GM15510 (cell line): ENCODE measurements around the gene RFTN1.

Experiments used
- POLR2A ChIP-seq: IDR thresholded peaks from 3 replicates; pipeline ENCODE4 v1.6.1; 2011; ENCODE audit warnings: borderline replicate concordance; ENCODE audit not compliant: insufficient read length; ENCODE audit errors: extremely low read depth

The RFTN1 gene

DNA sequence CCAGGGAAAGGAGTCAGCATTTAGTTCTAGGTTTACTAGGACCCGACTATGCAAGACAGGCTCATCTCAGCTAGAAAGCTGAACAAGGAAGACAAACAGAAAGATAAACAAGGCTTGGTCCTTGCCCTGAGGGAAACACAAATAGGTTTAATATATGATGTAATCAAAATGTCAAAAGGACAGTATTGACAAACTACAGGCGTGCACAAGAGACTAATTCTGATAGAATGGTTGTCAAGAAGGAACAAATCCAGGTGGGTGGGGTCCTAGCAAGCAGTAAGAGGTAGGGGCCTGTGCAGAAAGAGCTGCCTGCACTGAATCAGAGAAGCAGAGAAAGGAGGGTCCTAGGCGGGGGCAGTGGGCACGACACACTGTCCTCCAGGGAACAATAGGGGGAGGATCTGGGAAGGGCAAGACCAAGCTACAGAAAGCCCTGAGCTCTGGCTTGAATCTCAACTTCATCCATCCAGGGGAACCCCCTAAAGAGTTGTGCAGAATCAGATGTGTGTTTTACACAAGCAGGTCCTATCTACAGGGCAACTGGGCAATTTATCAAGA lies 23.4 kb downstream of the RFTN1 start:
- no peak for TF ChIP-seq POLR2A

DNA sequence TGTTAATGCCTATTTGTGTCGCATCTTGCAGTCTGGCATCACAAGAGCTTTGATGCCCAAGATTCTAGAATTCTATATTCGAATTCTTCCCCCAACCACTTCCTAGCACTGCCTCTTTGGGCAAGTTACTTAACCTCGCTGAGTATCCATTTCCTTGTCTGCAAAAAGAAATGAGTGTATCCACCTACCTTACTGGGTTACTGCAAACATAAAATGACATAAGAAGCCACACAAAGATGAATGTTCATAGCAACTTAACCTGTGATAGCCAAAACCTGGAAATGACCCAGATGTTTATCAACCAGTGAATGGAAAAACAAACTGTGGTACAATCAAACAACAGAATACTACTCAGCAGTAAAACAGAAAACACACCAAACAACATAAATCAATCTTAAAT lies 24.9 kb downstream of the RFTN1 start:
- no peak for TF ChIP-seq POLR2A

DNA sequence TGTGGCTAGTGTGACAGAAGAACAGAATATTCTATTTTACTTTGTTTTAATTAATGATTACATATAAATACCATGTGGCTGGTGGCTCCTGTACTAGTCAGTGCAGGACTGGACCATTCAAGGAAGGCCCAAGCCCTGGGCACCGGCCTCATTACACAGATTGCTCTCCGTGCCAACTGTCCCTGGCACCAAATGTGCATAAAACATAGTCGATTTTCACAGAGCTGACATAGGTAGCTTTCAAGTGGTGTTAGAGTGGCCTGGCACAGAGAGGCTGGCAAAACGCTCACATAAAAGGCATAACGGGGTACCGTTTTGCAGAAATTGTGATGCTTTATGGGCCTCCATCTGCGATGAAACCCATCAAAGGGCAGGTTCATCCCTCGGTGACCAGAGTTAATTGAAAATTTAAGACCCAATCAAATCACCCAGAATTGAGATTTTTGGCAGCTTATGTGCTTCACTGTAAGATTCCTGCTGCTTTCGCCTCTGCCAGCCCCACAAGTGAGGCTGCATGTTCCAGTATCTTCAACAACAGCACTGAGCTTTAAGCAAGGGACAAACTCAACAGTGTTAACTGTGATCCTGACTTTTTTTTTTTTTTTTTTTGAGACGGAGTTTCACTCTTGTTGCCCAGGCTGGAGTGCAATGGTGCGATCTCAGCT lies 25.9 kb downstream of the RFTN1 start:
- TF ChIP-seq POLR2A = no peak

DNA sequence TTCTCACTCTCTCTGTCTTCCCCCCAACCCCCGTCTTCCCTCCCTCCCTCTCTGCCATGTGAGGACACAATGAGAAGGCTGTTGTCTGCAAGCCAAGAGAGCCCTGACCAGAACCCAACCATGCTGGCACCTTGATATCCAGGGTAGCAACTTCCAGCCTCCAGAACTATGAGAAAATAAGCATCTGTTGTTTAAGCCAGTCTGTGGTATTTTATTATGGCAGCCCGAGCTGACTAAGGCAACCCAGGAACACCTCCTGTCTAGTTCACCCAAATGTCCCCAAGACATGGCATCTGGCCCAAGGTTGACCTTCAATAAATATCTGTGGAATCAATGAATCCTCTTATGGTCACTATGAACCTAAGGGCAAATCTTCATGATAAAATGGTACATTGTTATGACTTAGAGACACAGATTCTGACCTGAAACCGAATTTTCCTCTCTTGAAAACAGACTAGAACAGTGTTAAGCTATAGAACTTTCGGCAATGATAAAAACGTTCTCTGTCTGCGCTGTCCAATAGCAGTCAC lies 26.5 kb downstream of the RFTN1 start:
- no peak for TF ChIP-seq POLR2A

DNA sequence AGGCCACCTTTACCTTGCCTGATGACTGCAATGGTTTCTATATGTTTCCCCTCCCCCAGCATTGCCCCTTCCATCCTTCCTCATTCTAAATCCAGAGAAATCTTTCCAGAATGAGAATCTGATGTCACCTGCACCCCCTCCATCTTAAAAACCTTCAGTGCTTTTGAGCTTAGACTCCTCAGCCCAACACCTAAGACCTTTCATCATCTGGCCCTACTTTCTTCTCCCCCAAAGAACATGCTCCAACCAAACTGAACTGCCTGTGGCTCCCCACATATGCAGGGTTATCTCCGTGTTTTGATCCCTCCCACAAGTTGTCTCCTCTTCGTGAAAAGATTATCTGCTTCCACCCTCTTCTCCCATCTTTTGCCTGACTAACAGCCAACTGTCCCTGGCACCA lies 27.3 kb downstream of the RFTN1 start:
- no peak for TF ChIP-seq POLR2A

DNA sequence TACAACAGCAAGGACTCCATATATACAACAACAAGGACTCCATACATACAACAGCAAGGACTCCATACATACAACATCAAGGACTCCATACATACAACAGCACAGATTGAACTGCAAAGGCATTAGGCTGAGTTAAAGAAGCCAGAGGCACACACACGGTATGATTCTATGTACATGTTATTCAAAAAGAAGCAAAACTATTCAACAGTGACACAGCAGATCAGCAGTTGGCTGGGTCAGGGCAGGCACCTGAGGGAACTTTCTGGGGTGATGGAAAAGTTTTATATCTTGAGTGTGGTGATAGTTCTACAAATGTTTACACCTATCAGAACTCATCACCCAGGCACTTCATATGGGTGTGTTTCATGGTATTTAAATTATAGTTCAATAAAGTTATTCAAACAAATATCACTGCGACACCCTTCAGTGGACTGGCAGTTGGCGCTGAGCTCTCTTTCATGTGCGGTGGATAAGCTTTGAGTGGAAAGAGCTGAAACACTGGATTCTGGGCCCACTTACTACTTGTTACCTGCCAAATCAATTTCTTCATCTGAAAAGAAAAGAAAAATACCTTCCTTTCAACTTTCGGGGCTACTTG lies 28.0 kb downstream of the RFTN1 start:
- TF ChIP-seq POLR2A = no peak

DNA sequence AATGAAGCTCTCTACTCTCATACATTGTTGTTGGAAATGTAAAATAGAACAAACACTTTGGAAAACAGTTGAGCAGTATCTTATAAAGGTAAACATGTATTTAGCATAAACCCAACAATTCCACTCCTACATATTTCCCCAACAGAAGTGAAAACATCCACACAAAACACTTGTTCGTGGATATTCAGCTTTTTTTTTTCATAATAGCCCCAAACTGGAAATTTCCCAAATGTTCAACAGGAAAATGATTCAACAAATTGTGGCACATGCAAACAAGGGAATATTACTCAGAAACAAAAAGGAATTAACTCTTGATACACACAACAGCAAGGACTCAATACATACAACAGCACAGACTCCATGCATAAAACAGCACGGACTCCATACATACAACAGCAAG lies 28.5 kb downstream of the RFTN1 start:
- TF ChIP-seq POLR2A = no peak

DNA sequence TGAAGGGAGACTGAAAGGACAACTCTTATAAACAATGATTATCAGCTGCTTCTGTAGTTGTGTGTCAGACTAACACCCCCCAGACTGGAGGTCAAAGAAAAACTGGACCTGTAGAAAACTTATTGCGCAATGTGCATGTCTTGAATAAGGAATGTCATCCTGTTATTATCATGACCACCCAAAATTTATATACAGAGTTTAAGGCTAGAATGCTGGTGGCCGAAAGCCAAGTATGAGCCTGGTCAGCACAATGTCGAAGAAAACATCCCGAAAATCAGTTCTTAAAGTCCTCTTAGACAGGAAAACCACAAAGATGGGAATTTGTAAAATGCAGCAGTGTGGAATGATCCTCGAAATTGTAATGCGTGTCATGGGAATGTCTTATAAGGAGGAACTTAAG lies 29.3 kb downstream of the RFTN1 start:
- no peak for TF ChIP-seq POLR2A

DNA sequence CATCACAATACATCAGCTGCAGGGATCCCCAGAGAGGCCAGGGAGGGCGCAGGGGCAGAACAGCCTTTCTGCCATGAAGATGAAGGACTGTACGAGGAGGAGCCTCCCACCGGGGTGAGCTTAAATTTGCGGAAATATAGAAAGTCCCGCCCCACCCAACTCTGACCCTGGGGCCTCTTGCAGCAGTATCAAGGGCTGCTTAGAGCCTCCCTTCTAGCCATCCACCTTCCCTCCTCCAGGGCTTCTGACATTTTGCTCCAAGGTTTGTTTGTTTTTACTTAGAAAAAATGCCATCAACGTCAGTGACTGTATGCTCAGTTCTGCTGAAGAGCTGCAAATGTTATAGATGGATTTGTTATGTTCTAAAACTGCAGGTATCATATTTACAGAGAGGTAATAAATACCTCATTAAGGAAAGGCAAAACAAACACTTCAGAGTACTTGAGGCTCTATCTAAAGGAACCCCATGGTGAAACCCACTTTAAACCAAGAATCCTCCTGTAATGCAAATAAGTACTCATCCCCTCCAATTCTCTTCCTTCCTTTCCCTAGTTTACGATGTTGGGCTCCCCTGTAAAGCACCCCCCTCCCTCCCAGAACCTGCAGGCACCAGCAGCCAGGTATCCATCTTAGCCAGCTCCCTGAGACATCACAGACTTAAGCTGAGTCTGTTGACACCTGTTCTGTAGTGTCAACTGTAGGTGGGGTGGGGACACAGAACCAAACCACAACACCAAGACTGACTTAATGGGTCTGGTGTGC lies 30.5 kb downstream of the RFTN1 start:
- TF ChIP-seq POLR2A = no peak

DNA sequence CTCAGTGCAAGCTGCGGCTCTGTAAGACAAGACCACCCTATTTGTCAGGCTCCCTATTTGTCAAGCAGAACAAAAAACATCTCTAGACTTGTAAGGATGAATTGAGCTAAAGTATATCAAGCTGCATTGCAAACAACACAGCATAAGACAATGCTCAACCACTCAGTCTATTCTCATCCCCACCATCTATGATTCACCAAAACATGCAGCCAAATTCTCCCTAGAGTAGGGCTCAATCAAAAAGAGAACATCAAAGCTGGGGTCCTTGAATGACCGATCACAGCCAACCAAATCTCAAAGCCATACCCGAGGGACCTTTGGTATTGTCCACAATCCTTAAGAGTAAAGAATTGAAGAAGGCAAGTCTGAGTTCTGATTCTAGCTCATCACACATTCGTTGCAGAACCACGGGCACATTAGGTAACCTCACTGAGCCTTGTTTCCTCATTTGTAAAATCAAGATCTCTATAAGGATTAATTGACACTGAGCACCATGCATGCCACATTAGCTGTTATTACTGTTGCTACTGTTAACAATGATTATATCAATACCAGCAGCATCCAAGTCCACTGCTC lies 31.2 kb downstream of the RFTN1 start:
- no peak for TF ChIP-seq POLR2A

DNA sequence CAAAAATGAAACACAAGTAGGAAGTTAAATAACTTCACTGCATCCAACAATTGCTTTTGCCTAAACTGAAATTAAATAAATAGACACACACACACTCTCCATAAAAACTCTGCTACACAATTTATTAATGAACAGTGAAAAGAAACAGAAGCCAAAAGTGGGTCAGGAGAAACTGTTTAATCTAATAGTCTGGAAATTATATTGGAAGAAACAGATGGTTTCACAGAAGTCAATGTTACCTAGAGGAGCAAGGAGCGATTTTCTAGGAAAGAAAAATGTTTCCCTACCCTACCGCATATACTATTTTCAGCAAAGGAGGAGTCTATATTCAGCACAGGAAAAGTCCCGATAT lies 32.0 kb downstream of the RFTN1 start:
- no peak for TF ChIP-seq POLR2A

DNA sequence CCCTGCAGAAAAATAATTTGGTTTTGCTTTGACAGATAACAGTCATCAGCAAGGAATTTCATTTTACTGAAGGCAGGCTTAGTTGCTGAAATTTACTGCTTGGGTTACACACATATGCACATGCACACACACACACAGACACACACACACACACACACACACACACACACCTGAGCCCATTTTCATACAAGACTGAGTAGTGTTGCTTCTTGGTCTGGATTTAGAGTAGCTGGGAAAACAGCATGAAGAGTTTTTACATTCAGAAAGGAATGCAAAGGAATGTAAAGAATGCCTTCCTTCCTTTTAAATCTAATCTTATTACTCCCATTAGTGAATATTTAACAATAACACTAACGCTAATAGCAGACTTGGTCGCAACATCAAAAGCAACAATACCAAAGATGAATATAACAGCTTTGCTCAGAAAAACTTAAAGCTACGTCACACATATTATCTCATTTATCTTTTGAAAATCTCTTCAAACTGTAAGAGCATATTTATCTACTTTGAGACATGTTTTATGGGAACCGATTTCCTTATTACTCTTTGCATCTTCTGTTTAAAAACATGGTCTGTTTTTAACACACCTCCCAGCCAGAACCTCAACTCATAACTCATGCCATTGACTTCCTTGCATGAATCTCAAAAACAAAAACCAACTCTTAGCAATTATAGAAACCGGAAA lies 32.5 kb downstream of the RFTN1 start:
- no peak for TF ChIP-seq POLR2A

DNA sequence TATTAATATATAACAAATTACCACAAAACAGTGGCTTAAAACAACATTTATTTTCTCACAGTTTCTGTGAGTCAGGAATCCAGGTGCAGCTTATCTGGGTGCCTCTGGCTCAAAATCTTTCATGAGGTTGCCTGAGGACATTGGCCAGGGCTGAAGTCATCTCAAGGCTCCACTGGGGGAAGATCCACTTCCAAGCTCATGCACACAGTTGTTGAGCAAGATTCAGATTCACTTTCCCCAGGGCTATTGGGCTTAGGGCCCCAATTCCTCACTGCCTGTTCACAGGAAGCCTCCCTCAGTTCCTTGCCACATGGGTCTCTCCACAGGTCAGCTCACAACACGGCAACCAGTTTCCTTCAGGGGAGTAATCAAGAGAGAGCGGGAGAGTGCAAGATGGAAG lies 35.0 kb downstream of the RFTN1 start:
- no peak for TF ChIP-seq POLR2A

DNA sequence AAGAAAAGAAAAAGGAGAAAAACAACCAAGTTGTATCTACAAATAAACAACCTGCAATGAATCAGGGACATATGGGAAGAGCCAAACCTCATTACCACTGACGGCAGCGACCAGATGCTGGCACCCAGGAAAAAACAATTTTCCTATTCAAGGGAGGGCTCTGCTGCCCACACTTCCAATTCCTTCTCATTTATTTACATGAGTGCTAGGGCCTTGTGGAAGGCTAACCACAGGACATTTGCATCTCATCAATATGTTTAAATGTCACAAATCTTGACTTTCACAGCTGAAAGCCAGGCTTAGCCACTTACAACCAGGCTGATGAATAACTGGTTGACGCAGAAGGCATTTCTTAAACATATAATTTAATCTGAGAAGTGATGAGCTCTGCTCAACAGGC lies 36.0 kb downstream of the RFTN1 start:
- no peak for TF ChIP-seq POLR2A
